GM12878 (cell line): Measurements from ENCODE around the gene DTD1.

ENCODE experiments used
- CTCF ChIP-seq, 3 experiments: IDR thresholded peaks in 2 of 3; conservative IDR thresholded peaks in 1 of 3; 2 replicates each; pipeline ENCODE4 v1.5.1; 2011; ENCODE audit warnings: low read depth in 3 of 3, low read length in 3 of 3, mild to moderate bottlenecking in 3 of 3, control low read depth in 2 of 3, moderate library complexity in 2 of 3, inconsistent platforms in 1 of 3, mixed read lengths in 1 of 3; ENCODE audit not compliant: control insufficient read depth in 2 of 3, insufficient read depth in 1 of 3; ENCODE audit errors: extremely low read depth in 1 of 3
- E2F8 ChIP-seq: fragments of 450-650 bp; IDR thresholded peaks from 2 replicates; pipeline ENCODE4 v1.6.1; 2018; ENCODE audit warnings: mild to moderate bottlenecking, low read depth, moderate library complexity; ENCODE audit not compliant: partially characterized antibody
- EZH2 ChIP-seq: IDR thresholded peaks from 2 replicates; pipeline ENCODE4 v1.6.1; 2012; ENCODE audit warnings: low read depth, mild to moderate bottlenecking, control low read depth, inconsistent platforms, low read length, borderline replicate concordance; ENCODE audit not compliant: control insufficient read depth
- SMARCA5 ChIP-seq: fragments of 450-650 bp; IDR thresholded peaks from 2 replicates; pipeline ENCODE4 v1.6.1; 2017; ENCODE audit warnings: mild to moderate bottlenecking
- TCF7 ChIP-seq: IDR thresholded peaks from 2 replicates; pipeline ENCODE4 v1.6.1; 2014; ENCODE audit warnings: antibody characterized with exemption, borderline replicate concordance
- TF ChIP-seq, protein P1 (sequence below): IDR thresholded peaks from 2 replicates; pipeline ENCODE4 v1.6.1; 2011; ENCODE audit warnings: low read depth, mild to moderate bottlenecking, low read length, moderate library complexity, borderline replicate concordance; ENCODE audit errors: extremely low read depth

- TF ChIP-seq, protein P1, sequence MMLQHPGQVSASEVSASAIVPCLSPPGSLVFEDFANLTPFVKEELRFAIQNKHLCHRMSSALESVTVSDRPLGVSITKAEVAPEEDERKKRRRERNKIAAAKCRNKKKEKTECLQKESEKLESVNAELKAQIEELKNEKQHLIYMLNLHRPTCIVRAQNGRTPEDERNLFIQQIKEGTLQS = no peak
- TF ChIP-seq TCF7 = no peak
- TF ChIP-seq EZH2 = no peak
- no peak for TF ChIP-seq CTCF (IDR thresholded peaks at IDR 0.05 in 2 of 3, conservative IDR thresholded peaks at IDR 0.05 in 1 of 3; ENCODE audit: control insufficient read depth in 2 of 3, extremely low read depth in 1 of 3, insufficient read depth in 1 of 3, low read depth in 3 of 3, low read length in 3 of 3)
- TF ChIP-seq E2F8 = no peak
- TF ChIP-seq SMARCA5 = no peak
Measured at GRCh38 chr20:18625907-18626655, 38.2 kb downstream of the DTD1 start.
